MCF 10A (cell line): ENCODE measurements around the gene PROM1. TPM values are rescaled to one million over a fixed set of nuclear protein-coding genes. Genes with fewer than 3 reads are reported as not detected.

Source experiments
- BruUV-seq: library from RNA; stranded (reverse); fragments of 400-500 nt; replicated peaks from 2 replicates; lab custom pipeline; 2021; lab: Mats Ljungman, UMichigan
- CTCF ChIA-PET: fragments of 300-600 bp; sonication (Branson Sonifier 250); formaldehyde crosslinking; extraction: SDS; loops from one replicate; lab custom pipeline; 2021; ENCODE audit warnings: antibody characterized with exemption, inconsistent platforms; lab: Yijun Ruan, JAX
- POLR2A ChIA-PET: fragments of 300-600, 350-650 bp; sonication (Branson Sonifier 250); formaldehyde crosslinking; extraction: SDS; loops from one replicate; lab custom pipeline; 2020; ENCODE audit warnings: antibody characterized with exemption, inconsistent platforms; lab: Yijun Ruan, JAX
- DNase-seq: peaks from one replicate; pipeline ENCODE4 v3.0.0-alpha.2; 2018; ENCODE audit not compliant: unreplicated experiment
- H3K27ac Mint-ChIP-seq: one replicate; pipeline ENCODE4 v1.8.0; 2022; ENCODE audit warnings: mild to moderate bottlenecking, low read depth, mixed read lengths; ENCODE audit not compliant: unreplicated experiment
- H3K27me3 Mint-ChIP-seq: one replicate; pipeline ENCODE4 v1.8.0; 2022; ENCODE audit warnings: mixed read lengths; ENCODE audit not compliant: insufficient read depth, unreplicated experiment
- H3K36me3 Mint-ChIP-seq: one replicate; pipeline ENCODE4 v1.8.0; 2022; ENCODE audit warnings: mild to moderate bottlenecking, moderate library complexity, mixed read lengths; ENCODE audit not compliant: insufficient read depth, unreplicated experiment
- H3K4me1 Mint-ChIP-seq: one replicate; pipeline ENCODE4 v1.8.0; 2022; ENCODE audit warnings: mixed read lengths; ENCODE audit not compliant: insufficient read depth, unreplicated experiment
- H3K4me3 Mint-ChIP-seq: one replicate; pipeline ENCODE4 v1.8.0; 2022; ENCODE audit warnings: mild to moderate bottlenecking, moderate library complexity, mixed read lengths; ENCODE audit not compliant: unreplicated experiment
- H3K9me3 Mint-ChIP-seq: one replicate; pipeline ENCODE4 v1.8.0; 2022; ENCODE audit warnings: mixed read lengths; ENCODE audit not compliant: unreplicated experiment
- intact Hi-C: fragments of 100-400 bp; cut with micrococcal nuclease; formaldehyde crosslinking; loops from 2 replicates; pipeline ENCODE4 v1.14.1; 2022
- total RNA-seq: library from RNA; stranded (reverse); gene quantifications from 2 replicates; pipeline ENCODE4 v1.2.3, GENCODE V29; 2022
- TF ChIP-seq, protein P1 (sequence below): fragments of 200-600 bp; IDR thresholded peaks from one replicate; pipeline ENCODE4 v1.8.0; 2022; ENCODE audit warnings: antibody characterized with exemption, mild to moderate bottlenecking; ENCODE audit not compliant: unreplicated experiment

Gene PROM1
- total RNA-seq, 1 experiment from 2014 or later: not detected

DNA sequence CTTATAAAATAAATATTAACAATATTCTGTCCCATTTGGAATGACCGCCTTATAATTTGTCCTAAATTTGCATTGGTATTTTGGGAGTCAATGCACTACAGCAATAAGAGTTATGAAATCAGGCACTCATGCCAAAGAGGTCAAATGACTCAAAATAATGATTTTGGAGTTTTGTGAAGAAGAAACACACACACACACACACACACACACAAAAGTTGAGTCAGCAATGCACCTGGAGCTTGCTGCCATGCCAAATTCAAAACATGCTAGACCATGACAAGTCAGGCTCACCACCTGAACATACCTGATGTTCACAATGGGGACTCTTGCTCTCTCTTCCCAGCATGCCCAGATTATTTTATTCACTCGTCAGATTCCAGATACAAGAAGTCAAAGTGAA is 56.7 kb downstream of the PROM1 start:
- DNase-seq: peak; percentile 27
- Mint-ChIP-seq H3K27ac (no peak overlapping the region), H3K36me3 (no peaks in the 10 kb centered on the region), H3K9me3 (no peaks in the 10 kb centered on the region), H3K27me3 (no peaks in the 10 kb centered on the region), H3K4me1 (peaks cover 6% of the 10 kb centered on the region), H3K4me3 (no peak overlapping the region)
- ChIA-PET POLR2A (interaction anchor here (0.6 to 1.7 kb wide), 2 partner anchors 170 to 203 kb away, joined by 4 to 6 read pairs; no protein-coding TSS in a partner anchor), CTCF (interaction anchor here (0.6 to 3.4 kb wide), 14 partner anchors 22 to 1521 kb away, joined by 3 to 29 read pairs (median 3); no protein-coding TSS in a partner anchor)
- intact Hi-C loops: no loop called here
- TF ChIP-seq, protein P1, sequence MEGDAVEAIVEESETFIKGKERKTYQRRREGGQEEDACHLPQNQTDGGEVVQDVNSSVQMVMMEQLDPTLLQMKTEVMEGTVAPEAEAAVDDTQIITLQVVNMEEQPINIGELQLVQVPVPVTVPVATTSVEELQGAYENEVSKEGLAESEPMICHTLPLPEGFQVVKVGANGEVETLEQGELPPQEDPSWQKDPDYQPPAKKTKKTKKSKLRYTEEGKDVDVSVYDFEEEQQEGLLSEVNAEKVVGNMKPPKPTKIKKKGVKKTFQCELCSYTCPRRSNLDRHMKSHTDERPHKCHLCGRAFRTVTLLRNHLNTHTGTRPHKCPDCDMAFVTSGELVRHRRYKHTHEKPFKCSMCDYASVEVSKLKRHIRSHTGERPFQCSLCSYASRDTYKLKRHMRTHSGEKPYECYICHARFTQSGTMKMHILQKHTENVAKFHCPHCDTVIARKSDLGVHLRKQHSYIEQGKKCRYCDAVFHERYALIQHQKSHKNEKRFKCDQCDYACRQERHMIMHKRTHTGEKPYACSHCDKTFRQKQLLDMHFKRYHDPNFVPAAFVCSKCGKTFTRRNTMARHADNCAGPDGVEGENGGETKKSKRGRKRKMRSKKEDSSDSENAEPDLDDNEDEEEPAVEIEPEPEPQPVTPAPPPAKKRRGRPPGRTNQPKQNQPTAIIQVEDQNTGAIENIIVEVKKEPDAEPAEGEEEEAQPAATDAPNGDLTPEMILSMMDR: no peak
- BruUV-seq: no TSS peak

- intact Hi-C loops: loop anchor here (1.0 kb wide), 3 partner anchors 173 to 417 kb away; no protein-coding TSS in a partner anchor
- no TSS peak for BruUV-seq
- no peak overlapping the region for H3K27ac Mint-ChIP-seq
- no peaks in the 10 kb centered on the region for H3K36me3 Mint-ChIP-seq
- CTCF ChIA-PET: interaction anchor here (0.8 to 3.4 kb wide), 7 partner anchors 10 to 417 kb away, joined by 3 to 29 read pairs (median 3); no protein-coding TSS in a partner anchor
- TF ChIP-seq, protein P1: peak; percentile 72
- H3K27me3 Mint-ChIP-seq: no peaks in the 10 kb centered on the region
- DNase-seq: peak; percentile 65
- H3K4me1 Mint-ChIP-seq: peaks cover 6% of the 10 kb centered on the region
- POLR2A ChIA-PET: no interaction called here
- H3K4me3 Mint-ChIP-seq: no peak overlapping the region
- H3K9me3 Mint-ChIP-seq: no peaks in the 10 kb centered on the region
Observed at GRCh38 chr4:16026160-16026761, 57.6 kb downstream of the PROM1 start.

DNA sequence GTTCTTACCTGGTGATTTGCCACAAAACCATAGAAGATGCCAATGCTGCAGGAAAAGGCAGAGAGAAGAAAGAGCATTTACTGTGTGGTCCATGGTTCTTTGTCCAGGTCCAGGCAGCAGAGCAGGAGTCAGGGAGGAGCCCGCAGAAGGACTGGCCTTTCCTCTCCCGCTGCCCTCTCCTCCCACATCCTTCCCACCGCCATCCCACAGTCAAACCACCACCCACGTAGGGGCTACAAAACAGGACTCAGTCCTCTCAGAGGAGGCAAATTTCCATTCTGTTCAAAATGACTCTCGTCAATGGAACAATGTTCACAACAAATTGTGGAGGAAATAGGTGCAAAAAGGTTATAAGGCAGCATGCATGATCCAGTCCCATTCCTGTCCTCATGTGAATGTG is 58.6 kb downstream of the PROM1 start:
- Mint-ChIP-seq H3K27ac (no peak overlapping the region), H3K9me3 (no peaks in the 10 kb centered on the region), H3K27me3 (peaks cover 5% of the 10 kb centered on the region), H3K36me3 (no peaks in the 10 kb centered on the region), H3K4me1 (peaks cover 6% of the 10 kb centered on the region), H3K4me3 (no peak overlapping the region)
- ChIA-PET POLR2A (no interaction called here), CTCF (interaction anchor here (0.9 to 1.0 kb wide), 3 partner anchors 9 to 418 kb away, joined by 3 to 4 read pairs (median 3); no protein-coding TSS in a partner anchor)
- BruUV-seq: no TSS peak
- TF ChIP-seq, protein P1: no peak
- DNase-seq: no peak
- intact Hi-C loops: no loop called here

- Mint-ChIP-seq H3K9me3 (no peaks in the 10 kb centered on the region), H3K4me1 (peaks cover 6% of the 10 kb centered on the region), H3K27ac (no peak overlapping the region), H3K27me3 (peaks cover 18% of the 10 kb centered on the region), H3K36me3 (no peaks in the 10 kb centered on the region), H3K4me3 (no peak overlapping the region)
- intact Hi-C loops: no loop called here
- CTCF ChIA-PET: interaction anchor here (0.7 to 2.2 kb wide), 6 partner anchors 15 to 1423 kb away, joined by 3 to 6 read pairs (median 4); no protein-coding TSS in a partner anchor
- peak; percentile 37 for DNase-seq
- TF ChIP-seq, protein P1: no peak
- no TSS peak for BruUV-seq
- POLR2A ChIA-PET: no interaction called here
Observed at GRCh38 chr4:16023776-16024408, 59.9 kb downstream of the PROM1 start.
